K562 (cell line): ENCODE data around the gene ZNF571. TPM values are rescaled to one million over a fixed set of nuclear protein-coding genes. Genes with fewer than 3 reads are reported as not detected.
A peak's percentile ranks its signal among the peaks of the same experiment; 100 is the strongest.

Source experiments
- ATF7 ChIP-seq: fragments of 450-650 bp; IDR thresholded peaks from 2 replicates; pipeline ENCODE4 v1.7.1; 2014; ENCODE audit warnings: mild to moderate bottlenecking, moderate library complexity
- BCOR ChIP-seq: fragments of 450-650 bp; IDR thresholded peaks from 2 replicates; pipeline ENCODE4 v1.6.1; 2016
- CHD2 ChIP-seq: IDR thresholded peaks from 2 replicates; pipeline ENCODE4 v1.6.1; 2011; ENCODE audit warnings: low read depth, low read length
- CREM ChIP-seq: IDR thresholded peaks from 2 replicates; pipeline ENCODE4 v1.6.1; 2014; ENCODE audit warnings: antibody characterized with exemption, low read depth
- FOSL1 ChIP-seq: fragments of 200-800 bp; sonication (Bioruptor generic); conservative IDR thresholded peaks from 2 replicates; pipeline ENCODE4 v1.6.1; 2016; ENCODE audit warnings: missing genetic modification characterization, missing compliant biosample characterization
- HCFC1 ChIP-seq: IDR thresholded peaks from 2 replicates; pipeline ENCODE4 v1.6.1; 2012; ENCODE audit warnings: low read depth, low read length, improper control_type of control experiment
- HDAC1 ChIP-seq, 2 experiments: fragments of 450-650 bp; IDR thresholded peaks; 2 replicates each; pipeline ENCODE4 v1.6.1; 2016 to 2017; ENCODE audit warnings: inconsistent platforms in 1 of 2, mild to moderate bottlenecking in 1 of 2, moderate library complexity in 1 of 2
- HMG20A ChIP-seq: fragments of 450-650 bp; formaldehyde crosslinking; conservative IDR thresholded peaks from 2 replicates; pipeline ENCODE4 v1.4.0; 2020; ENCODE audit warnings: mild to moderate bottlenecking, mixed read lengths
- JUND ChIP-seq, 2 experiments: IDR thresholded peaks; 2 replicates in 1 of 2; 3 replicates in 1 of 2; pipeline ENCODE4 v1.6.1; 2011; ENCODE audit warnings: borderline replicate concordance in 2 of 2, low read depth in 2 of 2, low read length in 2 of 2, improper control_type of control experiment in 1 of 2, missing biosample characterization in 1 of 2, missing genetic modification characterization in 1 of 2, missing genetic modification reagents in 1 of 2
- MEIS2 ChIP-seq: fragments of 450-650 bp; IDR thresholded peaks from 2 replicates; pipeline ENCODE4 v1.6.1; 2014; ENCODE audit warnings: mild to moderate bottlenecking; ENCODE audit not compliant: partially characterized antibody
- NFXL1 ChIP-seq: fragments of 450-650 bp; formaldehyde crosslinking; IDR thresholded peaks from 2 replicates; pipeline ENCODE4 v1.4.0; 2021; ENCODE audit warnings: mild to moderate bottlenecking
- RBBP5 ChIP-seq: fragments of 200-600 bp; sonication (generic); IDR thresholded peaks from 2 replicates; pipeline ENCODE4 v1.6.1; 2012; ENCODE audit warnings: borderline replicate concordance, mild to moderate bottlenecking, low read length, control low read depth, inconsistent platforms; ENCODE audit not compliant: insufficient read depth, poor library complexity, severe bottlenecking
- RFX1 ChIP-seq: fragments of 450-650 bp; IDR thresholded peaks from 2 replicates; pipeline ENCODE4 v1.6.1; 2016; ENCODE audit warnings: mild to moderate bottlenecking, moderate library complexity
- TAF7 ChIP-seq: fragments of 450-650 bp; IDR thresholded peaks from 2 replicates; pipeline ENCODE4 v1.6.1; 2016; ENCODE audit warnings: missing genetic modification characterization, missing compliant biosample characterization
- polyA plus RNA-seq, 8 experiments: library from polyadenylated mRNA; depleted of rRNA in 4 of 8; stranded (reverse) in 5 of 8; unstranded in 3 of 8; fragments of >200 nt; fragmentation: Nextera tagmentation in 2 of 8; fragmentation: Illumina TruSeq in 1 of 8; extraction: Ambion mirVana in 2 of 8; extraction: Trizol in 1 of 8; gene quantifications; 2 replicates each; pipeline versions ENCODE4 v1.2.1 to v1.2.3, GENCODE V29; 2011 to 2014; ENCODE audit warnings: inconsistent platforms in 1 of 8, missing spikeins in 1 of 8
- total RNA-seq, 7 experiments: library from RNA; depleted of rRNA in 6 of 7; stranded (reverse); fragments of >200 nt in 6 of 7; fragmentation: Illumina TruSeq in 2 of 7; extraction: Trizol in 2 of 7; gene quantifications; 2 replicates each; pipeline versions ENCODE4 v1.2.1 to v1.2.3, GENCODE V29; 2011 to 2021; ENCODE audit warnings: low replicate concordance in 1 of 7
- TF ChIP-seq, protein P1 (sequence below), 2 experiments: IDR thresholded peaks; 2 replicates each; pipeline ENCODE4 v1.6.1; 2011; ENCODE audit warnings: borderline replicate concordance in 1 of 2, control low read depth in 1 of 2, low read depth in 1 of 2, low read length in 1 of 2, mild to moderate bottlenecking in 1 of 2, mixed read lengths in 1 of 2, moderate library complexity in 1 of 2; ENCODE audit not compliant: insufficient read depth in 1 of 2, insufficient read length in 1 of 2, poor library complexity in 1 of 2, severe bottlenecking in 1 of 2; ENCODE audit errors: extremely low read depth in 1 of 2
- TF ChIP-seq, protein P2 (sequence below): fragments of 450-650 bp; IDR thresholded peaks from 2 replicates; pipeline ENCODE4 v1.6.1; 2016; ENCODE audit warnings: antibody characterized with exemption
- TF ChIP-seq, protein P3 (sequence below): fragments of 450-650 bp; IDR thresholded peaks from 2 replicates; pipeline ENCODE4 v1.6.1; 2017; ENCODE audit warnings: antibody characterized with exemption, mild to moderate bottlenecking
- TF ChIP-seq, protein P4 (sequence below), 2 experiments: fragments of 450-650 bp in 1 of 2; sonication (generic) in 1 of 2; formaldehyde crosslinking in 1 of 2; IDR thresholded peaks in 1 of 2; conservative IDR thresholded peaks in 1 of 2; 2 replicates each; pipeline versions ENCODE4 v1.6.1 to v1.8.1; 2016 to 2023; ENCODE audit warnings: mild to moderate bottlenecking in 2 of 2, moderate library complexity in 2 of 2, inconsistent platforms in 1 of 2, missing genetic modification reagents in 1 of 2

ZNF571 gene
- total and polyA plus RNA-seq, 9 of the 15 experiments (the other 6 are each of a cell fraction or from before 2014, with no cell fraction given), result 0.82 to 3.9 (median 2.0) TPM

DNA sequence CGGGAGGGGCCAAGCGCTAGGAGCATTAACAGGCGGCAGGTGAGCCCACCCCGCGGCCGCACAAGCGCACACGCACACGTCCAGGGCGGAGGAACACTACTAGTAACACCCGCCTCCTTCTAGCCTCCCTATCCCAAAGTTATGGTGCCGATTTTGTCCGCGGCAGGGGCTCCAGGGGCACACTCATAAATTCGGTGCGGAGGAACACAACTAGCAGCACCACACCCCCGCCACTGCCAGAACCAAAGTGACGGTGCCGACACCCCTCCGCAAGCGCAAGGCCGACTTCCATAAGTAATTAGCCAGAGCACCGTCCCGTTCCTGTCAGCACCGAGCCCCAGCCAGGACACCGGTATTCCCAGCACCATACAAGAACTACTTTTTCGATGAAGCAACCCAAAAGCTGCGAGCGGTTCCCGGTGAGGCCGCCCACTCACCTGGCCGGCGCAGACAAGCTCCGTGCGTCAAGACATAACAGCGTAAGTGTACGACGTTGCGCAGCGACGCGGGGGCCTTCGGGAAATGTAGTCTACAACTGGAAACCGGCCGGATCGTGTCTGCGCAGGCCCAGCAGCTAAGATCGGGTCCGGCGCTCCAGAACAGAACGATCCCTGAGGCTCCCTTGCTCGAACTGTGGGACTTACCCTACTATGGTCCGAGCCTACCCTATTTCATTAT, at the start of gene ZNF571, which contains the start of gene ZNF540 (continued):
- TF ChIP-seq, protein P1, sequence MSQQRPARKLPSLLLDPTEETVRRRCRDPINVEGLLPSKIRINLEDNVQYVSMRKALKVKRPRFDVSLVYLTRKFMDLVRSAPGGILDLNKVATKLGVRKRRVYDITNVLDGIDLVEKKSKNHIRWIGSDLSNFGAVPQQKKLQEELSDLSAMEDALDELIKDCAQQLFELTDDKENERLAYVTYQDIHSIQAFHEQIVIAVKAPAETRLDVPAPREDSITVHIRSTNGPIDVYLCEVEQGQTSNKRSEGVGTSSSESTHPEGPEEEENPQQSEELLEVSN (IDR thresholded peaks at IDR 0.05; ENCODE audit: borderline replicate concordance in 1 of 2, extremely low read depth in 1 of 2, insufficient read depth in 1 of 2, insufficient read length in 1 of 2, low read depth in 1 of 2, low read length in 1 of 2, poor library complexity in 1 of 2, severe bottlenecking in 1 of 2), result peak in 1 of 2 experiments; percentile 58
- peak in 1 of 2 experiments; percentile 13; a peak in 1 of 4 replicates for TF ChIP-seq HDAC1 (IDR thresholded peaks at IDR 0.05)
- TF ChIP-seq NFXL1 (CRISPR knock-in tag), result no peak
- peak; percentile 55 for TF ChIP-seq FOSL1 (tag)
- TF ChIP-seq, protein P2, sequence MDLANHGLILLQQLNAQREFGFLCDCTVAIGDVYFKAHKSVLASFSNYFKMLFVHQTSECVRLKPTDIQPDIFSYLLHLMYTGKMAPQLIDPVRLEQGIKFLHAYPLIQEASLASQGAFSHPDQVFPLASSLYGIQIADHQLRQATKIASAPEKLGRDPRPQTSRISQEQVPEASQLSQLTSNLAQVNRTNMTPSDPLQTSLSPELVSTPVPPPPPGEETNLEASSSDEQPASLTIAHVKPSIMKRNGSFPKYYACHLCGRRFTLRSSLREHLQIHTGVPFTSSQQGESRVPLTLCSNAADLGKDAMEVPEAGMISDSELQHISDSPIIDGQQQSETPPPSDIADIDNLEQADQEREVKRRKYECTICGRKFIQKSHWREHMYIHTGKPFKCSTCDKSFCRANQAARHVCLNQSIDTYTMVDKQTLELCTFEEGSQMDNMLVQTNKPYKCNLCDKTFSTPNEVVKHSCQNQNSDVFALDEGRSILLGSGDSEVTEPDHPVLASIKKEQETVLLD, result peak; percentile 99
- peak; percentile 77 for TF ChIP-seq ATF7
- peak; percentile 26; the same call in 1 of the 2 replicates for TF ChIP-seq BCOR
- peak; percentile 95 for TF ChIP-seq CREM
- TF ChIP-seq CHD2, result peak; percentile 52
- TF ChIP-seq HCFC1, result peak; percentile 94
- TF ChIP-seq, protein P3, sequence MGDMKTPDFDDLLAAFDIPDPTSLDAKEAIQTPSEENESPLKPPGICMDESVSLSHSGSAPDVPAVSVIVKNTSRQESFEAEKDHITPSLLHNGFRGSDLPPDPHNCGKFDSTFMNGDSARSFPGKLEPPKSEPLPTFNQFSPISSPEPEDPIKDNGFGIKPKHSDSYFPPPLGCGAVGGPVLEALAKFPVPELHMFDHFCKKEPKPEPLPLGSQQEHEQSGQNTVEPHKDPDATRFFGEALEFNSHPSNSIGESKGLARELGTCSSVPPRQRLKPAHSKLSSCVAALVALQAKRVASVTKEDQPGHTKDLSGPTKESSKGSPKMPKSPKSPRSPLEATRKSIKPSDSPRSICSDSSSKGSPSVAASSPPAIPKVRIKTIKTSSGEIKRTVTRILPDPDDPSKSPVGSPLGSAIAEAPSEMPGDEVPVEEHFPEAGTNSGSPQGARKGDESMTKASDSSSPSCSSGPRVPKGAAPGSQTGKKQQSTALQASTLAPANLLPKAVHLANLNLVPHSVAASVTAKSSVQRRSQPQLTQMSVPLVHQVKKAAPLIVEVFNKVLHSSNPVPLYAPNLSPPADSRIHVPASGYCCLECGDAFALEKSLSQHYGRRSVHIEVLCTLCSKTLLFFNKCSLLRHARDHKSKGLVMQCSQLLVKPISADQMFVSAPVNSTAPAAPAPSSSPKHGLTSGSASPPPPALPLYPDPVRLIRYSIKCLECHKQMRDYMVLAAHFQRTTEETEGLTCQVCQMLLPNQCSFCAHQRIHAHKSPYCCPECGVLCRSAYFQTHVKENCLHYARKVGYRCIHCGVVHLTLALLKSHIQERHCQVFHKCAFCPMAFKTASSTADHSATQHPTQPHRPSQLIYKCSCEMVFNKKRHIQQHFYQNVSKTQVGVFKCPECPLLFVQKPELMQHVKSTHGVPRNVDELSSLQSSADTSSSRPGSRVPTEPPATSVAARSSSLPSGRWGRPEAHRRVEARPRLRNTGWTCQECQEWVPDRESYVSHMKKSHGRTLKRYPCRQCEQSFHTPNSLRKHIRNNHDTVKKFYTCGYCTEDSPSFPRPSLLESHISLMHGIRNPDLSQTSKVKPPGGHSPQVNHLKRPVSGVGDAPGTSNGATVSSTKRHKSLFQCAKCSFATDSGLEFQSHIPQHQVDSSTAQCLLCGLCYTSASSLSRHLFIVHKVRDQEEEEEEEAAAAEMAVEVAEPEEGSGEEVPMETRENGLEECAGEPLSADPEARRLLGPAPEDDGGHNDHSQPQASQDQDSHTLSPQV, result no peak
- peak; percentile 45 for TF ChIP-seq MEIS2
- TF ChIP-seq JUND (IDR thresholded peaks at IDR 0.05; ENCODE audit: borderline replicate concordance, low read depth, low read length), result peak; percentile 34; the same call in 1 of the 2 replicates
- TF ChIP-seq JUND (tag; IDR thresholded peaks at IDR 0.05; ENCODE audit: borderline replicate concordance, low read depth, low read length), result no peak
- TF ChIP-seq, protein P4, sequence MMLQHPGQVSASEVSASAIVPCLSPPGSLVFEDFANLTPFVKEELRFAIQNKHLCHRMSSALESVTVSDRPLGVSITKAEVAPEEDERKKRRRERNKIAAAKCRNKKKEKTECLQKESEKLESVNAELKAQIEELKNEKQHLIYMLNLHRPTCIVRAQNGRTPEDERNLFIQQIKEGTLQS (IDR thresholded peaks at IDR 0.05), result peak; percentile 81
- TF ChIP-seq, protein P4 (CRISPR knock-in tag; conservative IDR thresholded peaks at IDR 0.05), result no peak
- TF ChIP-seq HMG20A (CRISPR knock-in tag), result no peak
- peak; percentile 31 for TF ChIP-seq RBBP5
- 0 out of 2 replicates have a peak, but pooled peaks have one; percentile 15 for TF ChIP-seq TAF7 (tag)
- TF ChIP-seq RFX1, result peak; percentile 68
